GM12892 (cell line): ENCODE measurements around the gene CCDC141.

Source experiments
- POLR2A ChIP-seq: IDR thresholded peaks from 2 replicates; pipeline ENCODE4 v1.6.1; 2011; ENCODE audit warnings: low read depth, low read length, control low read depth
- POLR2AphosphoS5 ChIP-seq: IDR thresholded peaks from 2 replicates; pipeline ENCODE4 v1.6.1; 2011; ENCODE audit warnings: low read depth, low read length, control low read depth

DNA sequence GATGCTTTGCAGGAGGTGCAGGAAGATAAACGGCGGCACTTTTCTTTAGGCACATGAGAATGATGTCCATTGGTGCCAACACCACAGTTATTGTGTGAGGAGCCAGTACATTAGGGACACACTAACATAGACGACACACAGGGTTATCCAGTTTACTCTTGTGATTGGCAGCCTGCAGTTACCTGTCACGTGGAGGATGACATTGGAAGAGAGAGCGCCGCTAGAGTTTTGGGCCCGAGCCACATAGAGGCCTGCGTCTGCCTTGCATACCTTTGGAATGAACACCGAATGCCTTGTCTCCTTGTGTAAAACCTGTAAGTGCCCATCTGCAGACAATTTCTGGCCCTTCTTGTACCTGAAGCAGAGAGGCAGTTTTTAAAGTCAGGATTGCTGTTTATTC, 215.9 kb downstream of the CCDC141 start:
- TF ChIP-seq POLR2AphosphoS5 (no peak), POLR2A (no peak)
